Islet of Langerhans (tissue), 1 donor: ENCODE data around the gene LHX1.

ENCODE experiments used
- FAIRE-seq: peaks from one replicate; lab custom pipeline; 2011; peaks lifted over from hg19 to GRCh38; lab: Jason Lieb, UNC

The LHX1 gene

DNA sequence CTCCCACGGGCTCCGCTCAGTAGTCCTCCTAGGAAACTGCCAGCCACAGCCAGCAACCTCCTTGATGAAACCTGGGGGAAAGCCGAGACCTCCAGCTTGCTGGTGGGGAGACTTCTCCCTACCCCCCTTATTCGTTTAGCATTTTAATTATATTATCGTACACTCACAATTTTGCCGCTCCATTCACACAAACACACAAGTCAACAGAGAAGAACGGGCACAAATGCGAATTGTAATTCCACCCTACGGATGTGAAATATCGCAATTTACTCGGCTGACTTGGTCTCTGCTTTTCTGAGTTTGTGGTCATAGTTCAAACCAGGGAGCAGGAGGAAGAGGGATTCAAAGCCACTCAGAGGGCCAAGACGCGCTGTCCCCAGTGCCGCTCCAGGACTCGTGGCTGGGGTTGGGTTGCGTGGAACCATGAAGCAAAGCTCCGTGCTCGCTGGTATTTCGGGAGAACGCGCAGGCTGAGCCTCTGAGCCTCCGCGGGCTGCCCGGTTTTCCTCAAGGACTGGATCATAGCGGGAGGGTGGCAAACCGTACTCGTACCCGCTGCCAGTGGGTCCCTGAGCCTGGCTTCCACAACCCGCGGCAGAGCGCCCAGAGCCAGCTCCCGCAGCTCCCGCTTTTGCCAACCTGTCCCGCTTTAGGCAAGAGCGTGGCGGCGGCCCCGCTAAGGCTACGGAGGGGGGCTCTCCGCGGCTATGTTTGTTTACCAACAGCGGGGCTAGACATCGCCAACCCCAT is 2.0 kb downstream of the LHX1 start:
- FAIRE-seq, result no peak

DNA sequence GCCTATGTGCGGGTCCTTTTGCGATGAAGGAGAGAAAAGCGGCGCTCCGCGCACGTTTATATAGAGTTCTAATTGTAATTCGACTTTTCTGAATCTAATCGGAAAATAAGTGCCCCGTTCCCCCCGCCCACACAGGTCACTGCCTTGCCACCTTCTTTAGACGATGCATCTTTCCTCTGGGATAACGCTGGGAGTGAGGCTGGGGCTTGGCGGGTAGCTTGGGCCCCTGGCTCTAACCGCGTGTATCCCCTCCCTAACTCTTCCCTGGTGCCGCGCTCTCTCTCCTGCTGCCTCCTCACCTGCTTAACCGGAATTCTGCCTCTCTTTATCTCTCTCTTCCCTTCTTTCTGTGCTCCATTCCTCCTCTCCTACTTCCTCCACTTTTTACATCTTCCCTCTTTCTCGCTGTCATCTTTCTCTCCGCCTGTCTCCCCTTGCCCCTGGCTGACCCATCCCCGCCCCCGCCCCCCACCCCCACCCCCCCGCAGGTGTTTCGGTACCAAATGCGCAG is 2.6 kb downstream of the LHX1 start:
- FAIRE-seq, result no peak

DNA sequence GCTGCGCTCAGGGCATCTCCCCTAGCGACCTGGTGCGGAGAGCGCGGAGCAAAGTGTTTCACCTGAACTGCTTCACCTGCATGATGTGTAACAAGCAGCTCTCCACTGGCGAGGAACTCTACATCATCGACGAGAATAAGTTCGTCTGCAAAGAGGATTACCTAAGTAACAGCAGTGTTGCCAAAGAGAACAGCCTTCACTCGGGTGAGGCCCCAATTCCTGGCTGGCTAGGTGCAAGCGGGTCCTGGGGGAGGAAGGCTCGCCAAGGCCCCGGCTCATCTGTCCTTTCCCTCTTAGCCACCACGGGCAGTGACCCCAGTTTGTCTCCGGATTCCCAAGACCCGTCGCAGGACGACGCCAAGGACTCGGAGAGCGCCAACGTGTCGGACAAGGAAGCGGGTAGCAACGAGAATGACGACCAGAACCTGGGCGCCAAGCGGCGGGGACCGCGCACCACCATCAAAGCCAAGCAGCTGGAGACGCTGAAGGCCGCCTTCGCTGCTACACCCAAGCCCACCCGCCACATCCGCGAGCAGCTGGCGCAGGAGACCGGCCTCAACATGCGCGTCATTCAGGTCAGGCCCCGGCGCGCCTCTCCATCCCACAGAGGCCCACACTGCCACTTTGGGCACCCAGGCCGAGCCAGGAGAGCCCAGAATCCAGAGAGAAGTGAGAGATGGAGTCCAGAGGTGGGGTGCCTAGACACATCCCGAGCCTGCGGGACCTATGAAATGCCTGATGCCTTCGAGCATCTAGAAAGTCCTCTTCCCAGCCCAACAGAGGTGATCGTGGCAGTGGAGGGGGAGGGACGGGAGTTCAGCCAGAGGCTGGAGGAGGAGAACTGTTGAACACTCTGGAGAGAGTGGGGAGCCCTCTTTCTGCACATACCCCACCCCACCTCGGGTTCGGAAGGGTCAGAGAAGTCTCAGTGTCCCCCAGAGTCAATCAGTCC is 3.3 kb downstream of the LHX1 start:
- FAIRE-seq, result no peak

DNA sequence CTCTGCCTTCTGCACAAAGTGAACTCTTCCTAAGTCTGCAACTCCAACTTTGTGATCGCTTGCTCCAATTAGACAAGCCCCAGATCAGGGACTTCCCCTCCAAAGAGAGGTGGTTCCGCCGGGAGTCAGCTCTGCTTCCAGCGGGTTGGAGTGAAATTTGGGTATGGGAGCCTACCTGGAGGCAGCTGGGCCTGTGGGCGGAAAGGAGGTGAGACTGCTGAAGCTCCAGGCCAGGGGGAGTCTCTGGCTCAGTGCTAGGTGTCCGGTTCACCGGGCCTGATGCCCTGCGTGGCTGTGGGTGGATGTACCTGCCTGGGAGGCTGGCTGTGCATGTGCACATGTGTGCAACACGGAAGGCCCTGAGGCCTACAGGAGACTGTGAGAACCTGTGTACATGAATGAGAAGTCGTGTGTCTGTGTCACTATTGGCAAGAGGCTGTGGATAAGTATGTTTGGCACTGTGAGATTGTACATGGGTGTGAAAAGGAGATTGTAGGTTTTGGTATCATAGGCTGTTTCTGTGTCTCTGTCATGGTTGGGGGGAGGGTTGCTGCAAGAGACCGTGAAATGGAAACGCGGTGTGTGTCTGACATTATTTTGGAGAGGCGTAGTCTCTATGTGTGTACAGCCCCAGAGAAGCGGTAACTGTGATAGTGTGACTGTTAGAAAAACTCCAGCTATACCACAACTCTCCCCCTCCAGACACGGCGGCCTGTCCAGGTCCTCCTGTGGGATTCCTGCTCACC is 4.2 kb downstream of the LHX1 start:
- FAIRE-seq, result no peak

DNA sequence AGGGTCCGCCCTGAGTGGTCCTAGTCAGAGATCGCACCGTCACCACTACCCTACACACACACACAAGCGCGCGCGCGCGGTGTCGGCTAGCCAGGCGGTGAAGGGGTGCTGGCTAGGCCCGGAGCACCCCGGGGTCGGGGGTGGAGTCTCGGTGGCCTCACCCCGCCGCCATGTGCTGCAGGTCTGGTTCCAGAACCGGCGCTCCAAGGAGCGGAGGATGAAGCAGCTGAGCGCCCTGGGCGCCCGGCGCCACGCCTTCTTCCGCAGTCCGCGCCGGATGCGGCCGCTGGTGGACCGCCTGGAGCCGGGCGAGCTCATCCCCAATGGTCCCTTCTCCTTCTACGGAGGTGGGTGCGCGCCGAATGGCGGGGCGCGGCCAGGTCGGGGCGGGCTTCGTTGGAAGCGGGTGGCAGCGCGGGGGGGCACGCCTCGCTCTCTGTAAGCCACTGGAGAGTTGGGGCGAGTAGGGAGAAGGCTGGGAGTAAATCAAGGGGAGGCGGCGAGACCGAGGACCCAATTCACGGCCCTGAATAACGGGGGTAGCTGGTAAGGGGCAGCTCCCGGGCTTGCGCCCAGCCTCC is 4.8 kb downstream of the LHX1 start:
- FAIRE-seq, result no peak

DNA sequence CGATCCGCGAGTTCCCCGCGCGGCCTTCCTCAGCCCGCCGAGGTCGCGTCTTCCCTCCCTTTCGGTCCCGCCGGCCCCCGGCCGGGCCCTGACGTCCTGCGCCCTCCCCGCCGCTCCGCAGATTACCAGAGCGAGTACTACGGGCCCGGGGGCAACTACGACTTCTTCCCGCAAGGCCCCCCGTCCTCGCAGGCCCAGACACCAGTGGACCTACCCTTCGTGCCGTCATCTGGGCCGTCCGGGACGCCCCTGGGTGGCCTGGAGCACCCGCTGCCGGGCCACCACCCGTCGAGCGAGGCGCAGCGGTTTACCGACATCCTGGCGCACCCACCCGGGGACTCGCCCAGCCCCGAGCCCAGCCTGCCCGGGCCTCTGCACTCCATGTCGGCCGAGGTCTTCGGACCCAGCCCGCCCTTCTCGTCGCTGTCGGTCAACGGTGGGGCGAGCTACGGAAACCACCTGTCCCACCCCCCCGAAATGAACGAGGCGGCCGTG is 5.4 kb downstream of the LHX1 start:
- no peak for FAIRE-seq

DNA sequence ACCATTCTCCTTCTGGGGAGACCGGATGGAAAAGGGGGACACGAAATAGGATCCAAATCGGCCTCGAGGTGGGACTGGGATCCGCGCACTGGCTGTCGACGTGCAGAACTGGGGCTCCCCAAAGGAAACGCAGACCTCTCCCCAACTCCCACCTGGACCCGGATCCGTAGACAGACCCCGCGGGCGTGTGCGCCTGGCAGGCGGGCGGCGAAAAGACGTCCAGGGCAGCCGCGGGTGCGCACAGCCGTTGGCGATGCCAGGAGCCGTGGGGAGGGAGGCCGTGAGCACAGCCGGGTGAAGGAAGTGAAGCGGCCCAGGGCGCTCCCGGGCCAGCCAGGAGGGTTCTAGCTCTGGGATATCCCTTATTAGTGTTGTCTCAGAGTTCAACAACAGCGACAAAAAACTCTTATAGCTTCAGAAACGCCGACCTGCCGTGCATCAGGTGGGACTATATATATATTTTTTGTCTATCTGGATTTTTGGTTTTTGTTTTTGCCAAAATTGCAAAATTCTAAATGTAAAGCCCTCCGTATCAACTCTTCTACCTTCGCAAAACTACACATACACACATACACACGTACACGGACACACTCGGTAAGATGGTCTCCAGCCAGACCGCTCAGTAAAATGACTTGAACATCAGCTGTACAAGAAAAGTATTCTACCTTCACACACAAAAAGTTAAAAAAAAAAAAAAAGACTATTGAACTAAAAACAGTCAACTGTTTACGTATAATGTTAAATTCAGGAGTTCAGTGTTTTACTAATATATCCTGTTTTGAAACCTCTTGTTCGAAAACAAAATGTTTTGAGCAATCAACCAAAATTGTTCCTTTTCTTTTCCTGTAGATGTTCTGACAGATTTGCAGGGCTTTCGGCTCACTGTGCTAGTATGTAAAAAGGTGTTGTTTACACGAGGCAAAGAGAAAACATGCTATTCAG is 6.2 kb downstream of the LHX1 start:
- no peak for FAIRE-seq

DNA sequence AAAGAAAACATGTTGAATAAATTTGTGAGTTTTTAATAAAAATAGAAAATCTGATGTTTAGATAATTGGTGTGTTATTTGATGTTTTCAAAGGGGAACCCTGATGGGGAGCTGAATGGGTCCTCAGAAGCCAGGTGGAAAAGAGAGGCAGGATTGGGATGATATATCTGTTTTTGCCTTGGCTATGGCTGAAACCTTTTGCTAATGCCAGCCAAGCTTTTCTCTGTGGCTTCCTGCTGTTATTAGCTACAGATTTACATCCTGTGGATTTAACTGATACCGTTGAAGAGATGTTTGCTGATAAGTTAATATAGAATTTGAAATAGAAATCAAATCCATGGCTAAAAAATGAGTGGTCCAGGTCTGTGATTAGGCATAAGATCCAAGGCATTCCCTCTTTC is 7.3 kb downstream of the LHX1 start:
- FAIRE-seq, result no peak

DNA sequence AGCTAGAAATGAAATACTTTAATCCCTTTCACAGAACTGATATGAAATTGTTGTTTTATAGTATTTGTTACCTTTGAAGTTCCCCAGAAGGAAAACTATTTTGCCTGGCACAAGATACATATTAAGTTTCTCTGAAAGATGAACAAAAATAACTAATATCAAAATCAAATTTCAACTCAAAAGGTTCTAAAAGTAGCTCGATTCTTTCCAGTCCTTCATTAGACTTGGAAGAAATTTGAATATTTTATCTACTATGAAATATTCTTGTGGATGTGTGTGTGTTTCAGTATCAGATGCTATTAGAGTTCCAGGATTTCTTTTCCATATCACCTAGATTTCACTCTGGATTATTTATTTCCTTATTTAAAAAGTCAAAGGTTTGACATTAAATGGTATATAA is 7.9 kb downstream of the LHX1 start:
- FAIRE-seq, result no peak

DNA sequence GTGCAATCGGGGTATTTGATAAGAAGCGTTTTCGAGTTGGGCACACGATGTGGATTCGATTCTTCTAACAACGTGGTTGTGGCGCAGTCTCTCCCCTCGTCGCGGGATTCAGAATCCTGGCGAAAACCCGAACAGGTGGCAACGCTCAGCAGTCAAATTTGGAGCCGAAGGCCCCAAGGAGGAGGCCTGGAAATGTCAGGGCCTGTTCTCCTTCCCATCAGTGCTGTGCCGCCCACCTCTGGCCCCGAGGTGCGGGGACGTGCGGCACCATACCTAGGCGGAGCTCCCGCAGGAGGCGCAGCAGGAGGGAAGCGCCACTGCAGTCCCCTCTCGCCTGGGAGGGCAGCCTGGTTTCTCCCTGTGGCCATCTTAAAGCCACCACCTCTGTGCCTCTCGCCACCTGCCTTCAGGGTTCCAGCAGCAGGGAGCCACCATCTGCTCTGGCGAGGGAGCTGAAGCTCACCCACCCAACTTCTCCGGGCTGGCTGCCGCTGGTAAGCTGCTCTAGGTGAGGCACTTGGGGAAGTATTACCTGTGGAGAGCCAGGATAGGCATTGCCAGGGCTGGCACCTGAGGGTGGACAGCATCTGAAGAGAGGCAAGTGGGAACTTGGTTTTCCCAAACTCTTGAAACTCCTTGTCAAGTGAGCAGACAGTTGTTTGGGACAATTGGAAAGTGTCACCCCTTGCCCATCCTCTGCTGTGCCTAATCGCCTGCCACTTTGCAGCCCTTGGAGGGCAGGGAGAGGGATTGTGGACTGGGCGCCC is 8.9 kb downstream of the LHX1 start:
- FAIRE-seq, result no peak

DNA sequence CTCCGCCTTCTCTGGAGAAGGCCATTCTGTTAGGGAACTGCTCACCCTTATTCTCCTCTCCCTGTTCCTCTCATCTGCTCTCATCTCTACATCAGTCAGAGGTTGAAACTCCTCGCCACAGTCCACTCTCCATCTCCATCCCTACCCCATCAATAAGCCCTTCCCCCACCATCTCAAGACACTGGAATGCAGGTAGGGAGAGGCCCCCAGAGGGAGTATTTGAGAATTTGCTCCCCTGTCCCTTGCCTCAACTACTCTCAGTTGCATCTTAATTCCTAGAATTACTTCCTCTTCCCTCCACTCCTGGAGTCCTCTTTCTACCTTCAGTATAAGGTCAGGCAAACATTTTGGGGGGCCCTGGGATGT is 9.4 kb downstream of the LHX1 start:
- no peak for FAIRE-seq

DNA sequence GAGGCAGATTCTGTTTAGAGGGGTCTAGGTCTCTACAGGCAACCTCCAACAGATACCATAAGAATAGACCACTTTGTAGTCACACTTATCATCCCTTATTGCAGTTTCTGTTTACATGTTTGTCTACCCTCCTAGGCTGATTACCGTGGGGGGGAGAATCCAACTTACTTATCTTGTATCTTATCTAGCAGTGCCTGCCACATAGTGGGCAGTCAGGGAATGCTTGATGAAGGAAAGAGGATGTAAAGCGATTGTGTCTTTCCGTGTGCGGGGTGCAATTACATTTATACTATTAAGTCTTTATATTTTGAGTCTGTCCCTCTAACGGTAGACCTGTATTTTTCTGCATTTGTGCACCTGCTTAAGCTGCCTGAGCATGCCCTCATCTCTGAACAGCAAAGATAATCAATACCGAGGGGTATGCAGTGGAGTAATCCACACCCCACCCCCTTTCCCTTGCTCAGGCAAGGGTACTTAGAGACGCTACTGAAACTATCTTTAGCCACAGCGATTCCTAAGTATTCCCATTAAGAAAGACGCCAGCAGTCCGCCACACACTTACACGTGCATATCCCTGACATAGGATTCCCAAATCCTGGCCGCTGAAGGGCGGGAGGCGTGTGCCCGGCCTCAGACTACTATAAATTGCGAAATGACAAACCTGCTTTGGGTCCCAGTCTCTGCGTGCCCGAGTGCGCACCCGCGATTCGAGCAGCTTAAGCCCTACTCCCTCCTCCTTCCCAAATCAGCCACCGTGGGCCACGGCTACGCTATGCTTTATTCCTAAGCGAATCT is 10.8 kb downstream of the LHX1 start:
- FAIRE-seq, result no peak

DNA sequence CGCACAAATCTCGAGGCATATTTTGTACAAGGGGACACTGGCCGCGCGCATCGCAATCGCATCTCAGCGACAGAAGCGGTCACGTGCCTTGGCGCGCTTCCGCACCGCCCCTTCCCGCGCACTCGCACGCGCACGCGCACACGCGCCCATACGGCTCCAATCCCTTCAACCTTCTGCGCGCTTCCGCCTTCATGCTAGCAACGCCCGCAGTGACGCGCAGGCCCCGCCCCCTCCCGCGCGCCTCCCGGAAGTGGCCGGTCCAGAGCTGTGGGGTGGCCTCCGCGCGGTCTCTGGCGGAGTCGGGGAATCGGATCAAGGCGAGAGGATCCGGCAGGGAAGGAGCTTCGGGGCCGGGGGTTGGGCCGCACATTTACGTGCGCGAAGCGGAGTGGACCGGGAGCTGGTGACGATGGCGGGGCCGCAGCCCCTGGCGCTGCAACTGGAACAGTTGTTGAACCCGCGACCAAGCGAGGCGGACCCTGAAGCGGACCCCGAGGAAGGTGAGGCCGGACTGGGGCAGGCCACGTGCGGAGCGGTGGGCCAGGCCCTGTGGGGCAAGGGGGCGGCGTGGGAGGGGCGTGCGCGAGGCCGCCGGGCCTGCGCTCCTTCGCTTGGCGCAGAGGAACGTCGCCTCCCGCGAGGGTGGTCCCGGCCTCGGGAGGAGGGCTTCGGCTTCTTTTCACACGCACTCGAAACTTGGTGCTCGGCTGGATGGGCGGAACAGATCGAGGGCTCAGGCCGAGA is 11.6 kb downstream of the LHX1 start, which contains the start of gene AATF:
Gene AATF (plus strand): TSS at position 238 of the 744 bp plus-strand sequence. CDS start 172 bp downstream, at position 410.
- FAIRE-seq, result no peak

DNA sequence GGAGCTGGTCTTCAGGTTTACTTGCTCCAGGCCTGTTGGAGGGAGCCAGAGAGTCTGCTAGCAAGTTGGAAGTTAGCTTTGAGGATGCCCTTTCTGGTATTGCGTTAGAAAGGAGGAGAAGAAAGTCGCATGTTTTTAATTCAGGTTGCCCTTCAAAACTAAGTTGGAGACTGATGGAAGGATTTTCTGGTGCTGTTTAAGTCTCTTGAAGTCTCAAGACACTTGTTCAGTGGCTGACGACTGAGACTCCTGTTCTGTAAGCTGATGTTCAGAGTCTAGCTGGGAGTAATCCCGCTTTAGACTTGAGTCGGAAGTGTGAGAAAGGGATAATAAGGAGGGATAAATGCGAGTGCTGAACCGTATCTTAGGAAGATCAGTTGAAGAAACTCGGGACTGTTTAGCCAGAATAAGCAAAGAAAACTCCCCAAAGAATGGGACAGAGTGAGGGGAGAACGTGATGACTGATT is 12.2 kb downstream of the LHX1 start:
- no peak for FAIRE-seq

DNA sequence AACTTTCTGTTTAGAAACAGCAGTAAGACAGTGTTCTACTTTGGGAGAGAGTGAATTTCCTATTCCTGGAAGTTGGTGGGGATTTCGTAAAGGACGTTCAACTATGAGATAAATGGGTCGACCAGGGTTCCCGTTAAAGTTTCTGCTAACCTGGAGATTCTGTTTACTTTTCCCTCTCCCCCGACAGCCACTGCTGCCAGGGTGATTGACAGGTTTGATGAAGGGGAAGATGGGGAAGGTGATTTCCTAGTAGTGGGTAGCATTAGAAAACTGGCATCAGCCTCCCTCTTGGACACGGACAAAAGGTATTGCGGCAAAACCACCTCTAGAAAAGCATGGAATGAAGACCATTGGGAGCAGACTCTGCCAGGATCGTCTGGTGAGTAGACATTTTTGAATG is 12.8 kb downstream of the LHX1 start:
- FAIRE-seq, result no peak

DNA sequence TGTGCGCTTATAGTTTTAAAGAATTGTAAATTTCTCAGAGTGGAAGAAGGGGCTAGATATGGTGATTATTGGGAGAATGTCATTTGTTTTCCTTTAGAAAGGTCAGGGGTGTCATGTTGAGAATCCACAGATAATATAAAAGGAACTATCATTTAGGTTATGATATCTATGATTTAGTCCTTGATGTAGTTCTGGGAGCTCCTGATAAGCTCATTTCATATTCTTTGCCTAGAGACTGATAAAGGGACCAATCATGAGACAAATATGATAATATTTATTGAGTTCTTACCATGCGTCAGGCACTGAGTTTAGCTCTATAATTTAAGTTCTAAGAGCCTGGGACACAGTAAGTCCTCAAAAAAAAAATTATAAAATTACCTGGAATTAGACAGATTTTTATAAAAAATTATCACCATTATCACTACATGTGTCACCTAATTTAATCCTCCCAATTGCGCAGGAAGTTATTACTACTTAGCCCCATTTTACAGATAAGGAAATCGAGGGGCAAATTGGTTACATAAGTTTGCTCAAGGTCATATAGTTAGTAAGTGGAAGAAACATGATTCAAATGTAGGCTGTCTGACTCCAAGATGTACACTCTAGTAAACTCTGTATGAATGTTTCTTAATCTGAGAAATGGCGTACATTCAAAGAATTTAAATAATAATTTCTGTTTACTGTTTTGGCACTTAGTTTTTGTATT is 14.0 kb downstream of the LHX1 start:
- no peak for FAIRE-seq

DNA sequence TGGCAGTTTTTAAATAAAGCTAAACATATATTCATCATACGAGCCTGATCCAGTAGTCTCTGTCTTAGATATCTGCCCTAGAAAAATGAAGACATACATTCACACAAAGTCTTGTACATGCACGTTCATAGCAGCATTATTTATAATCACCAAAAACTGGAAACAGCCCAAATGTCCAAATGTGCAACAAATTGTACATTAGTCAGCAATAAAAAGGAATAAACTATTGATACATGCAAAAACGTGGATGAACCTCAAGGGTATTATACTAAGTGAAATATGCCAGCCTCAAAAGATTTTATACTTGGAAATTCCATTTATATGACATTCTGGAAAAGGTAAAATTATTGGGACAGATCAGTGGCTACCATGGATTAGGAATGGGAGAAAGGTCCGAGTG is 34.2 kb downstream of the LHX1 start:
- no peak for FAIRE-seq
